Measurements from ENCODE around the gene PRXL2A.

- no peak for TF ChIP-seq POLR2A (IDR thresholded peaks at IDR 0.05; ENCODE audit: extremely low read depth, insufficient read length)
- TF ChIP-seq, protein P1, sequence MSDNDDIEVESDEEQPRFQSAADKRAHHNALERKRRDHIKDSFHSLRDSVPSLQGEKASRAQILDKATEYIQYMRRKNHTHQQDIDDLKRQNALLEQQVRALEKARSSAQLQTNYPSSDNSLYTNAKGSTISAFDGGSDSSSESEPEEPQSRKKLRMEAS (IDR thresholded peaks at IDR 0.05; ENCODE audit: low read depth, low read length) = no peak
Measured at GRCh38 chr10:80412486-80412885, 4.1 kb downstream of the PRXL2A start.
